ACHN (cell line): Measurements from ENCODE around the gene GTPBP1.

Experiments
- DNase-seq: peaks from one replicate; pipeline ENCODE4 v3.0.0-alpha.2; 2015
- in situ Hi-C: cut with HindIII; loops from 2 replicates; pipeline ENCODE4 v1.10.0; 2017; ENCODE audit warnings: low sequenced_read_pairs, low pct_ligation_motif_present, low pct_unique_long_range_greater_than_20kb

The GTPBP1 gene

GRCh38 chr22:38700270-38700788 is 5.4 kb upstream of the GTPBP1 start:
- in situ Hi-C loops, result no loop called here
- peak; percentile 64 for DNase-seq

GRCh38 chr22:38700789-38701628 is 4.7 kb upstream of the GTPBP1 start, which contains the start of gene JOSD1:
Gene JOSD1 (minus strand): TSS chr22:38700943. CDS start chr22:38699987, 956 bp downstream.
- in situ Hi-C loops, result no loop called here
- DNase-seq, result peak; percentile 92

- in situ Hi-C loops, result no loop called here
- DNase-seq, result no peak
These were observed 1.0 kb upstream of the GTPBP1 start for GRCh38 chr22:38704654-38705234.

GRCh38 chr22:38706101-38706900 is 557 bp downstream of the GTPBP1 start:
- in situ Hi-C loops, result no loop called here
- peak; percentile 32 for DNase-seq

GRCh38 chr22:38706901-38707195 is 1.1 kb downstream of the GTPBP1 start:
- in situ Hi-C loops, result no loop called here
- DNase-seq, result no peak

- DNase-seq, result peak; percentile 8
- in situ Hi-C loops, result no loop called here
These were observed 1.6 kb downstream of the GTPBP1 start for GRCh38 chr22:38707346-38707745.

- in situ Hi-C loops, result no loop called here
- no peak for DNase-seq
These were observed 2.2 kb downstream of the GTPBP1 start for GRCh38 chr22:38707984-38708383.

- in situ Hi-C loops, result no loop called here
- DNase-seq, result no peak
These were observed 3.6 kb downstream of the GTPBP1 start for GRCh38 chr22:38709306-38709705.

- in situ Hi-C loops, result no loop called here
These were observed 4.6 kb downstream of the GTPBP1 start for GRCh38 chr22:38710351-38710750.

GRCh38 chr22:38710866-38711265 is 5.1 kb downstream of the GTPBP1 start:
- DNase-seq, result no peak
- in situ Hi-C loops, result no loop called here

More at GRCh38 chr22:38710351-38710750, 4.6 kb downstream of the GTPBP1 start:
- DNase-seq, result no peak

GRCh38 chr22:38712486-38713207 is 6.9 kb downstream of the GTPBP1 start:
- DNase-seq, result no peak
- in situ Hi-C loops, result no loop called here

- DNase-seq, result no peak
- in situ Hi-C loops, result no loop called here
These were observed 8.2 kb downstream of the GTPBP1 start for GRCh38 chr22:38713921-38714320.

GRCh38 chr22:38715176-38715764 is 9.5 kb downstream of the GTPBP1 start:
- in situ Hi-C loops, result no loop called here
- DNase-seq, result no peak

- in situ Hi-C loops, result no loop called here
- DNase-seq, result no peak
These were observed 10.1 kb downstream of the GTPBP1 start for GRCh38 chr22:38715852-38716251.

- in situ Hi-C loops, result no loop called here
- DNase-seq, result no peak
These were observed 10.5 kb downstream of the GTPBP1 start for GRCh38 chr22:38716271-38716670.

GRCh38 chr22:38716826-38717225 is 11.1 kb downstream of the GTPBP1 start:
- in situ Hi-C loops, result no loop called here
- DNase-seq, result no peak

- in situ Hi-C loops, result no loop called here
- no peak for DNase-seq
These were observed 11.5 kb downstream of the GTPBP1 start for GRCh38 chr22:38717244-38717643.

- in situ Hi-C loops, result no loop called here
- DNase-seq, result peak; percentile 88
These were observed 12.7 kb downstream of the GTPBP1 start for GRCh38 chr22:38718414-38718813.
